Medulla oblongata (tissue), 1 donor: ENCODE measurements around the gene UBE3D.

Experiments used
- DNase-seq: peaks from one replicate; pipeline ENCODE4 v3.0.0-alpha.2; 2015; ENCODE audit errors: extremely low spot score

UBE3D gene, protein sequence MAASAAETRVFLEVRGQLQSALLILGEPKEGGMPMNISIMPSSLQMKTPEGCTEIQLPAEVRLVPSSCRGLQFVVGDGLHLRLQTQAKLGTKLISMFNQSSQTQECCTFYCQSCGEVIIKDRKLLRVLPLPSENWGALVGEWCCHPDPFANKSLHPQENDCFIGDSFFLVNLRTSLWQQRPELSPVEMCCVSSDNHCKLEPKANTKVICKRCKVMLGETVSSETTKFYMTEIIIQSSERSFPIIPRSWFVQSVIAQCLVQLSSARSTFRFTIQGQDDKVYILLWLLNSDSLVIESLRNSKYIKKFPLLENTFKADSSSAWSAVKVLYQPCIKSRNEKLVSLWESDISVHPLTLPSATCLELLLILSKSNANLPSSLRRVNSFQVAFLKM

DNA sequence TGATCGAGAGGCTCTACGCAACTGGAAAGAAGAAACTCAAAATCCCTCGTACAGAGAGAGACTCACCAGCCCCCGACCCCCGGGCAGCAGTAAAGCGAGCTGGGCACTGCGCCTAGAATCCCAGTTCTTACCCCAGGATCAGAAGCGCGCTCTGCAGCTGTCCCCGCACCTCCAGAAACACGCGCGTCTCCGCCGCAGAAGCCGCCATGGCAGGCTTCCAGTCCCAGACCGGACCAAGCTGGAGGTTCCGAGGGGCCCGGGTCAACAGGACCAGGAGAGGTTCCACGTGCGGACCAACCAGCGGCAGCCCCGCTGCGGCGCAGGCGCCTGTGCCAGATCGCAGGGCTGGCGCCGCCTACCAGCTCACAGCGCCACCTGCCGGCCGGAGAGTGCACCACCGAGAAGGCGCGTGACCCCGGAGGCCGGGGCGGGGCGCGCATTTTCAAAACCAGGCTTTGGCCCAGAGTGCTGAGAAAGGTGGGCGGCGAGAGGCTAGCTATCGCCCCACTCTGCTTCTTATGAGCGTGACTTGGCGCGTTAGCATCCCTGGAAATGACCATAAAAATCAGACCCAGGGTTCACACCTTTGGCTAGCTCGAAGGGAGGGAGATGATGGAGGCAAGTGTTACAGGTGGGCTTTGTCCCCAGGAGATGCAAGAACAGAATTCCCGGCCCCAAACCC is at the start of gene UBE3D:
Gene UBE3D, minus strand, starts transcription at position 331 of the 682 bp plus-strand sequence. Its CDS starts 123 bp downstream, at position 208.
- peak; percentile 89 for DNase-seq

DNA sequence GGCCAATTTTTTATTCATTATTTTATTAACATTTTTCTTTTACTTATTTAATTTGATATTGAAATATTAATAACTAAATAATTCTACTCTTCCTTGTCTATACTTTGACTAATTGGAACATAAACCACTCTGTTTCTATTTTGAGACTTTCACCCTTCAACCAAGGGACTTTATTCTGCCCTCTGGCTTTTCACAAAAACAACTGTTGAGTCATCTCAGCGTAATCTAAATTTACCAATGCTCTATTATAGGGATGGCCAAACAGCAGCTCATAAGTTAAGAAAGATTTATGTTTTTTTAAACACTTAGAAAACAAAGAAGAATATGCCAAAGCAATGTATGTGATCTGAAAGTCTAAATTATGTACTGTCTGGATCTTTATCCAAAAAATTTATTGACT is 48.5 kb upstream of the UBE3D start:
- no peak for DNase-seq

DNA sequence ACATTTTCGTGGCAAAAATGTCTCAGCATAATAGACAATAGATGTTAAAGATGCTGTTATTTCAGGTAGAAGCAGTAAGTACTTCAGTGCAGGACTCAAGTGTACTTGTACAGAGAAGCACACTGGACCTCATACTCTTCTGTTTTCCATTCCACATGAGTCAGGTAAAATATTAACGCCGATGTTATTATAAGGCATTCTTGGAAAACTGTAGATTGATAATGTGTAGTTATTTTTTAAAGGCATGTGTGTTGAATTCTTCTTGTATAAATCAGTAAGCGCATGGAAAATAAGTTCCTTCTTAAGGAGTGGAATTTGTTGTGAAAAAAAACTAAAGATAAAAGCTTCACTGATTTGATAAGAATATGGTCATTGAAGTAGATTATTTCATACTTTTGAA is 47.6 kb upstream of the UBE3D start:
- DNase-seq = no peak

DNA sequence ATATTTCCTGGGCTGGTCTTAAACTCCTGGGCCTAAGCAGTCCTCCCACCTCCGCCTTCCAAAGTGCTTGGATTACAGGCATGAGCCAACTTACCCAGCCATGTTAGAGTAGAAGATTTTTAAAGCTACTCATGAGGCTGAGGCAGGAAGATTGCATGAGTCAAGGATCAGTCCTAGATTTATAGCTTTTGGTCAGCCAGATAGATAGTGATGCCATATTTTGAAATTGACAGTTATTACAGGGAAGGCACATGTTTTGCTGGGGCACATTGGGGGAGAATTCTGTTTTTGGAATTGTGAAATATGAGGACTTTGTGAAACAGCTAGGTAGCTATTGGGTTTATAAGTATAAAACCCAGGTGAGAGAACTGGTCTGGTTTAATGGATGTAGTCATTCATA is 42.7 kb upstream of the UBE3D start:
- no peak for DNase-seq

DNA sequence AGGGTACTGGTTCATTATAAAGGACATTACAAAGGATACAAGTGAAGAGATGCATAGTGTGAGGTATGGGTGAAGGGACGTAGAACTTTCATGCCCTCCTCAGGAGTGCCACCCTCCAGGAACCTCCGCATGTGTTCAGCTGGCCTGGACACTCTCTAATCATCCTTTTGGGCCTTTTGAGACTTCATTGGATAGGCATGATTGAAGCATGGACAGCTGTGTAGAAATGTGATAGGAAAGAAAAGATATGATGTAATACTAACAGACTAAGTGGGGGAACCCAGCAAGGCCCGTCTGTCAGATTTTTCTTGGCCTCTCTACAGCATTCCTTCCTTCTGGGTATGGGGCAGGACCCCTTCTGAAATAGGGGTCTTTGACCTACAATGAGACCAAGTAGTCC is 32.9 kb upstream of the UBE3D start:
- no peak for DNase-seq

DNA sequence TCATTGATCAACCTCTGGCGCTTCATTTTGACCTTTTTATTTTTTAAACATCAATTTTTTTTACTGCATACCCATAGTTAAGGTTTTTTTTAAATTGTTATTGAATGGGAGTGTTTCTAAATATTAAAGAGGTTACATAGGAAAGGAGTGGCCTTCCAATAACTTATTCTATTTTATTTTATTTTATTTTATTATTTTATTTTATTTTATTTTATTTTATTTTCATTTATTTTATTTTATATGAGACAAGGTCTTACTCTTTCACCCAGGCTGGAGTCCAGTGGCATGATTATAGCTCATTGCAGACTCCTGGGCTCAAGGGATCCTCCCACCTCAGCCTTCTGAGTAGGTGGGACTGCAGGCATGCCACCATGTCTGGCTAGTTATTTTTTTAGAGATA is 32.0 kb upstream of the UBE3D start:
- DNase-seq = no peak

DNA sequence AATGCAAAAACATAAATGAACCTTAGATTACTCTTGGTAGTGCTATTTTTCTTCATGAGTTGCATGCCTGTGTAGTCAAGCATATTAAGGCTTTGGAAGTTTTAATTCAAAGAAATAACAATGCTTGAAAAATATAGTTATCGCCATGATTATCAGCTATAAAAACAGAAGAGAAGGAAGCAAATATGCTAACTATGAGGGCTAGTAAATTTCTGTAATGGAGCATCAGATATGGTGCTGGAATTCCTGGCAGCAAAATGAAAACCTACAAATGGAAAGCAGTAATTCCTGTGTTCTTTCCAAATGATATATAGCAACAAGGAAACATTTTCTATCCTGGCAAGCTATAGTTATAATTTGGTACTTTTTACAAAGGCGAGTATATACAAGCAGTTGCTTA is 31.6 kb upstream of the UBE3D start:
- DNase-seq = no peak

DNA sequence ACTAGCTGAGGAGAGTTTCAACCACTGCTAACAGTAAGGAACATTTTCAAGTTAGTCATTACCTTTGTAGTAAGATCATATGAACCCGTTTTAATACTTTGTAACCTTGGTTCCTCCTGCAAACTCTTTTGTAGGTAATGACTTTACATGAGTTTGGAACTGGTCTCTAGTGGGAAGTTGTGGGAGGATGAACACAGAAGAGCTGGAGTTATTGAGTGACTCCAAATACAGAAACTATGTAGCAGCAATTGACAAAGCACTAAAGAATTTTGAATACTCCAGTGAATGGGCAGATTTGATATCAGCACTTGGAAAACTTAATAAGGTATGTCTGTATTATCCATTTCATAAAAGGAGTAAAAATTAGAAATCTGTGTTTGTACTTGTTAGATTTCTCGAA is 31.1 kb upstream of the UBE3D start:
- DNase-seq = no peak

DNA sequence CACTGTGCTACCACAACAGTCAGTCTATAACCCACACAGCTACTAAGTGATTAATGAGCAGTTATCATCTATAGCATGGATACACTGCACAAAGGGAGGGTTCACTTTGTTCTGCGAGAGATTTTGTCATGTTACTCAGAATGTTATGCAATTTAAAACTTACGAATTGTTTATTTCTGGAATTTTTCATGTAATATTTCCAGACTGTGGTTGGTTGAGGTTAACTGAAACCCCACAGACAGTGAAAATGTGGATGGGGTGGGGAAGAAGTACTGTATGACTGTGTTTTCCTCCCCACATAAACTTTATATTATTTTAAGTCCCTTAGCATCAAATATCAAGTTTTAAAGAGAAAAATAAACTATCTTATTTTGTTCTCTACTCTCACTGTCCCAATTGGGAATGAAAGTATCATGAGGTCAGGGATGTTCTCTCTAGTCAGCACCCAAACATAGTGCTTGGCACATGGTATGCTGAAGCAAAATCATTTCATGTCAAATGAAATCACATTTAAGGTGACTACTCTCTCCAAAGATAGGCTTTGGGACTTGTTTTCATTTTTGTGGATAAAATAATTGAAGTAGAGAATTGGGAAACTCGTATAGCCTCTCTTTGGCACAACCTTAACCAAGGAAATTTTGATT is 27.2 kb upstream of the UBE3D start:
- DNase-seq = no peak

DNA sequence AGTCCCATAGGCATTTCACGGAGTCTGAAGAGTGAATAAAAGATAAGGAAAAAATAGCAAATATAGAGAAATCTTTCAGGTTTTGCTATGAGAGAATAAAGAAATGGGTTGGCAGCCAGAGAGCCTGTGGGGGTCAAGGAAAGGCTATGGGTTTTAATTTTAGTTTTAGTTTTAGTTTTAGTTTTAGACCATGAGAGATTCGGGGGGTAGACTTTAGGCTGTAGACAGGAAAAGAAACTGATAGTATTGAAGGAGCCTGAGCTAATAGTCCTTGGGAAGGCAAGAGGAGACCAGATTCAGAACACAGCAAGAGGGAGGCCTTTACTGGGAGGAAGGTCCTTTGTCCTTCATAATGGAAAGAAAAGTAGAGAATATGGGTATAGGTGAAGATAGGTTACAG is 21.1 kb upstream of the UBE3D start:
- no peak for DNase-seq

DNA sequence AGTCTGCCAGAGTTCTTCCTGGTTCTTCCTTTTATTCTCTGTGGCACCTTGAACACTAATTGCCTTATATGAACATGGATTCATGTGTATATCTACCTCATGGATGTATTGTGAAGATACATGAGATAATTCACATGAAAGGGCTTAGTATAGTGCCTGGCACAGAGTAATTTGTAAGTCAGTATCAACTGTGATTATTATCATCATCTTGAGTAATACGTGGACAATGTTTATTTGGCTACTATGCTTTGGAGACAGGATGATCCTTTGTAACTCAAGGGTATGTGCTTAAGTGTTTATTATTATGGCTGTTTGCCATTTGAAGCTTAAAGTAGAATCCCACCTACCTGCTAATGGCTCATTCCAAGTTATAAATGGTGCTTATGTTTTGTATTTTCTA is 17.8 kb upstream of the UBE3D start:
- no peak for DNase-seq

DNA sequence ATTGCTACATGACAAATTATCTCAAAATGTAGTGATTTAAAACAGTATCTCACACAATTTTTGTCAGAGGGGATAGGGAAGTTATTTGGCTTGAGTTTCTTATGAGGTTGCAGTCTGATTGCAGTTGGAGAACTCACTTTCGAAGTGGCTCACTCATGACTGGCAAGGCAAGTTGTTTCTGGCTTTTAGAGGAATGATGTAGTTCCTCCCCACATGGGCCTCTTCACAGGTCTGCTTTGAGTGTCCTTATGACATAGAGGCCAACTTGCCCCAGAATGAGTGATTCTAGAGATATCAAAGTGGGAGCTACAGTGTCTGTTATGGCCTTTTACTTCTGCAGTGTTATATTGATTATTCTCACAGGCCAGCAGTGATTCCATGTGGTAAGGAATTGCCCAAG is 8.0 kb upstream of the UBE3D start:
- DNase-seq = peak; percentile 55

DNA sequence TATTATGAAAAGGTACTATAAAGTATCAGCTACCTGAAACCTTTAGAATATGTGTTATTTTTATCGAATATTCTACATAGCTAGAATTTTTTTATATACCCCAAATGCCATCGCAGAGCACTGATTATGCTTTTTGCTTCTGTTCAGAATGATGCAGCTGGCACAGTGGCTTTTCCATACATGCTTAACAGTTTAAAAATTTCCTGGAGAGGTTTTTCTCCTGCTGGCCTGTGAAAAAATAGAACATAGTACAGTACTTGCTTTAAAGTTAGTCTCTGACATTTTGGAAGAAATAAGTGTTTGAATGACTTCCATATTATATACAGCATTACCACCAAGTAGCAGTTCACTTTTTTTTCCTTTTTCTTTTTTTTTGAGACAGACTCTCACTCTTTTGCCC is 7.1 kb upstream of the UBE3D start:
- no peak for DNase-seq

DNA sequence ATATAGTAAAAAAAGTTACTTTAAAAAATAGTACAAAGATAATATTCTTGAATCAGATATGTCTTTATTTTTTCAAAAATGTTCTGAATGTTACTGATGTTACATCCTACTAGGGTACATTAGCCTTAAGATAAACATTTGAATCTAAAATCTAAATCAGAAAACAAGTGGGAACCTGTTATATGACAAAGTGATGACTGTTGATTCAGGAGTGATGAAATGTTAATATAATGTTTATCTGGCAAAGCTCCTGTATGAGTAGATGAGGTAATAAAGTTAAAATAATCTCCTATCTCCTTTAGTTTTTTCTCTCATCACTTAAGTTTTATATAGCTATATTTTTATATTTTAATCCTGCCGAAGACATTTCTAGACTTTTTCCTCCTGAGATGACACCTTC is 6.1 kb upstream of the UBE3D start:
- DNase-seq = no peak

DNA sequence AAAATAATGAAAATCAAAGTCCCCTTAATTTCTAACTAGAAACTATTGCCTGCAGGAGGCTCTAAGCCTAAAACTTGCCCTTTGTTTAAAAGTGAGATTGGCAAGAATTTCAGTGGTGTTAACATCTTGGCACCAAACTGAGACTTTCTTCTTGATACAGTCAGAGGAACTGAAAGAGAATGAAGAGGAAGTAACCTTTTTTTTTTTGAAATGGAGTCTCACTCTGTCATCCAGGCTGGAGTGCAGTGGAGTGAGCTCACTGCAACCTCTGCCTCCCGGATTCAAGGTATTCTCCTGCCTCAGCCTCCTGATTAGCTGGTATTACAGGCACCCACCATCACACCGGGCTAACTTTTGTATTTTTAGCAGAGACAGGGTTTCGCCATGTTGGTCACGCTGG is 5.4 kb upstream of the UBE3D start:
- DNase-seq = peak; percentile 69

DNA sequence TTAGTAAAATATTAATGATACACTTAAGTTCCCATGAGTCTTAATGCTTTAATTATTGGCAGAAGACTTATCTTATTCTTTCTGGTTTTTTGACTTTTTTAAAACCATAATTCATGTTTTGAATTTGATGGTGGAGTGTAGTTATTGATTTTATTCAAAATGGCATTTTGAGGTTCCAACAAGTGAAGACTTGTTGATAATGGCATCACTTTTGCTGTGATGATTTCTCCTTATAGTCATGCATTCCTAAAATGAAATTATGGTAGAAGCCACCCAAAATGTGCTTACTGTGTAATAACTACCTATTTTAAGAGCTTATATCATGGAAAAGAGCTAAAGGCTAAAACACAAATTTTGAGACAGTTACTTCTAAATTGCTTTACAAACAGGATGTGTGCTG is 4.0 kb upstream of the UBE3D start:
- DNase-seq = no peak

DNA sequence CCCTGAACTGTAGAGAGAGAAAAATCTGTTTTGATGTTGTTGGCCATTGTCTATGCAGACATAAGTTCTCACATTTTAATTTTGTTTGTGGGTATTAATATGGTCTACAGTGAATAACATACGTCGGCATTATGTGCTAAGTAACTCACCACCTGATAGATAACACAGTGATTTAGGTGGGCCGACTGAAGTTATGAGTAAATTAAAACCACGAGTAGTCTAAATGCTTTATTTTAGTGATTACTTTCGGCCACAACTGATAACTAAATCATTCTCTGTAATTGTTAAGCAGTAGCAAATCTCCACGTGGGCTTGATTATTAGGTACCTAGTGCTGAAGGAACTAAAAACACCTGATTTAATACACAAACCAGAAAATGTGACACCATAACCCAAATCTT is 3.0 kb upstream of the UBE3D start:
- DNase-seq = no peak

DNA sequence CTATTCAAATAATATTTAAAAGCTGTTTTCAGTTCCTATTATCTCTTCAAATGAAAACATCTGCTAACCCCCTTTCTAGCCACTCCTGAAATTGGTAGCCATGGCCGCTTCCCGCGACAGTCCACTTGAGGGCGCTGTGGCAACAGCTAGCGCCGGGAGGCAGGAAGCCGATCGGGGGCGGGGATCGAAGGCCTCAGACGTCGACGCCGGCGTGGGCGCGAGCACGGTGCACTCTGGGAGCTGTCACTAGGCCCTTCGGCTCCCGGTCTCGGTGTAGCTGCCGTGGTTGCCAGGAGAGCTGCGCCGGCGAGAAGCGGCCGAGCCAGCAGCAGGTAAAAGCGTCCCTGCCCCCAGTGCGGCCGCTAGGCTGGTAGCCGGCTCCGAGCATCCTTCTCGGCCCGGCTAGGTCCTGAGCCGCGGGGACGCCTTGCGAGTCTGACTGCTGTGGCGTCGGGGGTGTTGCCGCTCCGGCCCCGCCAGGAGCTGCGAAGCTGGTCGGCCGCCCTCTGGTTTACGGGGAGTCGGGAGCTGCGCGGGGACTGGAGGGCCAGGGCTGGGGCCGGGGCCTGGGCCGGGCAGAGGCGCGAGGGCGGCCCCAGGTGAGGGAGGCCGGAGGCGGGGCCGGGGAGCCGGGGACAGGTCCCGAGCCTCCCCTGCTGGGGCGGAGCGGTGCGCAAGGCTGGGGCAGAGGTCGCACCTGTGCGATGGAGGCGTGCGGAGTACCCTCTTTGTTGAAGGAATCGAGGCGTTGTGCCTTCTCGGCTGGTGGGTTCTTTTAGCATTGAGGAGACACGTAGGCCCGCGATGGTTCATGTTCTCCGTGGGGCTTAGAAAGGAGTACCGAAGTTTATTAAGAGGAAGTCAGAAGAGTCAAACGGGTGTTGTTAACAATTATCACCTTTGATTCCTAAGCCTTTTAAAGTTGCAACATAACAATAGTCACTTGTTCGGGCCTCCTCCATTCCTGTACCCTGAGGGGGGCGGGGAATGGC is 2.1 kb upstream of the UBE3D start, which contains the start of gene DOP1A:
Gene DOP1A, plus strand, starts transcription at position 224 of the 992 bp plus-strand sequence. CDS start 29,307 bp downstream, outside the sequence.
- peak; percentile 97 for DNase-seq

DNA sequence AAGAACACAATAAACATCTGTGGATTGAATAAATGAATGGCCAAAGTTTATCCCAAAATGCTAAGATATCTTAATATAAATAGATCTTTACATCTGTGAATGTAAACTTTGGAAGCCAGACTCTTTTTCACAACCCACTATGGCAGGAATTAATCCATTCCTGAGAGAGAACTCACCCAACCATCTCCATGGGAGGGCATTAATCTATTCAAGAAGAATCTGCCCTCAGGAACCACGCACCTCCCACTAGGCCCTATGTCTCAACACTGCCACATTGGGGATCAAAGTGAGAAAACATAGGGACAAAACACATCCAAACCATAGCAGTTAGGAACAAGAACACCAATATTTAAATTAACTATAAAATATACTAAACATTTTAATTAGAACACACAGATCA is 3.4 kb downstream of the UBE3D start:
- DNase-seq = no peak

DNA sequence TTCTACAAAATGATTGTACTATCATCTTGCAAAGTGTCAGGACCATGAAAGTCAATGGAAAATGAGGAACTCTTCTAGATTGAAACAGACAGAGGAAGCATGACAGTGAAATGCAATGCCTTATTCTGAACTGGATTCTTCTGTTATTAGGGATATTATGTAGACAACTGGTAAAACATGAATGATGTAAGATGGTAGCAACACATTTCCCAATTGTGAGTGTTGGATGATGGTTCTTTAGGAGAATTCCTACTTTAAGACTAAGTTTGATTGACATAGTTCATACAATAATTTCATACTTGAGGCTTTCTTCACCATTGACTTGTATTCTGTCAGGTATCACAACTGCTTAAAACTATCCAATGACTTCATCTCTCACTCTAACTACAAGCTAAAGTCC is 4.5 kb downstream of the UBE3D start:
- no peak for DNase-seq

DNA sequence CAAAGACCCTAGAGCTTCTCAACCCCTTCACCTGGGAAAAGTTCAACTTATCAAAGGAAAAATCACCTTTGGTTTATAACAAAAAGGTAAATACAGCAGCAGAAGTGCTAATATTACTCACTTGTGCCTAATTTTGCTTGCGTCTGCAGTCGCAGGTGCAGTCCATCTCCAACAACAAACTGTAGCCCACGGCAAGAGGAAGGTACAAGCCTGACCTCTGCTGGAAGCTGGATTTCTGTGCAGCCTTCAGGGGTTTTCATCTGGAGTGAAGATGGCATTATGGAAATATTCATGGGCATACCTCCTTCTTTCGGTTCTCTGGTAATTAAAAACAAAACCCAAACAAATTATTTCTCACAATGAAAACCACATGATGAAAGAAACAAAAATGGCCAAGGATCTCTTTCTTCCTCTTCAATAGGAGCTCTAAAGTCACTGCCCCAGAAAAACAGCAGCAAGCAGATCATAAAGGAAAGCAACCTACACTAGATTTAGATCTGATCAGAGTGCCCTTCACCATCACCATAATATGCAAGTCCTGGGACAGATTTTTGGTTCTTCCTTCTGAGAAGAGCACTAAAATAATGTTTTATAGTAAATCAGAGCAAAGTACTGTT is 7.8 kb downstream of the UBE3D start:
- peak; percentile 75 for DNase-seq
